HG03064 (cell line): ENCODE measurements around the gene RBM38.
"Not testable (repeated sequence)": the region's sequence is repeated elsewhere in the genome, so short reads cannot be mapped to it uniquely, and the experiment has no call there.

Experiments
- ATAC-seq: cut with Tn5 transposase; IDR thresholded peaks from one replicate; pipeline ENCODE4 v1.9.1; 2021; ENCODE audit warnings: low read depth; ENCODE audit not compliant: unreplicated experiment

Gene RBM38

GRCh38 chr20:57416296-57417022 lies 25.3 kb downstream of the RBM38 start:
- ATAC-seq = no peak

- ATAC-seq = no peak
These were observed 26.0 kb downstream of the RBM38 start for GRCh38 chr20:57417051-57417689.

DNA sequence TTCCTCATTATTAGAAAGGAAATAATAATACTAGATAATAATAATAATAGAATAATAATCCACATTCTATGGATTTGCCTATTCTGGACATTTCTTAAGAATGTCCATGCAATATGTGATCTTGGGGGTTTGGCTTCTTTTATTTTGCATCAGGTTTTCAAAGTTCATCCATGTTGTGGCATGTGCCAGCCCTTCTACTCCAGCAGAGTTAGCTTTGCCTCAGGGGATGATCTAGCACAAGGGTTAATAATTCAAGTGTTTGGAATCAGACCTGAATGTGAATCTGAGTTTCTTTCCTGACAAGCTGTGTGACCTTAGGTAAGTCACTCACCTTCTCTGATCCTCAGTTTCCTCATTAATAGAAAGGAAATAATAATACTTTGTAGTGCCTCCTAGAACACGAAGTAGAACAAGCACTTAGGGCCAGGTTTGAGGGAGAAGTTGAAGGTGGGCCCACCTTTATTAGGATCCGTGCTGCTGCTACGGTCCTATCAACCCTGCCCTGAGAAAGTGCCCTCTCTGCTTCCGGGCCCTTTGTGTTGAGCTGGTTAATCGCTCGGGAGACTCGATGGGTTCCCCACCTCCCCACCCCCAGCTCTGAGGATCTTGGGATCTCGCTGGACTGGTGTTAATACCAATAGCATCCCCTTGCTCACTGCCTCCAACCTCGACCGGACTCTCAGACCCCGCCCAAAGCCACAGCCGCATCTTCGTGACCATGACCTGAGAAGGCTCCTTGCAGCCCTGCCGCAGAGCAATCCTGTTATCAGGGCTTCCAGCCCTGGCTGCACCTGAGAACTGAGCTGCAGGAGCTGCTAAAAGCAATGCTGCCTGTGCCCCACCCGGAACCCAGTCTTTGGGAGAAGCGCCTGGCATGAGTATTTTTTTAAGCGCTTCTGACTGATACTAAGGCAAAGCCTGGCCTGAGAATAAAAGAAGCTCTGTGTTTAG lies 26.9 kb downstream of the RBM38 start:
- ATAC-seq = no peak

- ATAC-seq = not testable (repeated sequence)
These were observed 28.3 kb downstream of the RBM38 start for GRCh38 chr20:57419479-57419878.

DNA sequence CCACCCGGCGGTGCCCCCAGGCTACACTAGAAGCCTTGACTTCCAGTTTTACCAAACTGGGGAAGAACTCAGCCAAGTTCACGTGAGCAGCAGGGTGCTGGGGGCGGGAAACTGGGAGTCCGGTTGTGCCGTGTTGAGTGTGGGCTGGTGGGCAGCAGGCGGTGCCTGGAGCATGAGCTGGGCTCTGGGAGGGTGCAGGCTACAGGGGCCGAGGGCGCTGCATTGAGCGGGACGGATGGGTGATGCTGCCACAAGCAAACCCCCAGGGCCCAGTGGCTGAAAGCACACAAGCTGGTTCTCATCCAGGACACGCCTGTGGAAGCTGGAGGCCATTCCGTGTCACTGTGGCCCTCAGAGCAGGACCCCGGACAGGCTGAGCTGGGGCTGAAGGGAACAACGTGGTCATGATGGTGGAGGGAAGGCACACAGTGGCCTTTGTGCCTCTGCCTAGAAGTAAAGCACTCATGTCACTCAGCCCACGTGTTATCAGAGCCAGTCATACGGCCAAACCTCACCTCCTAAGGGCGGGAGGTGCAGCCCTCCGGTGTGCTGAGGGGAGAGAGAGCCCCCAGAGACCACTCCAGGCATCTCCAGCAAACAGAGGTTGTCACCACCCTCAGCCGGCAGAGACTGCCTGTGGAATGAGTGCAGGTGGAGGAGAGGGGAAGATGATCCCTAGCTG lies 29.5 kb downstream of the RBM38 start:
- ATAC-seq = no peak

DNA sequence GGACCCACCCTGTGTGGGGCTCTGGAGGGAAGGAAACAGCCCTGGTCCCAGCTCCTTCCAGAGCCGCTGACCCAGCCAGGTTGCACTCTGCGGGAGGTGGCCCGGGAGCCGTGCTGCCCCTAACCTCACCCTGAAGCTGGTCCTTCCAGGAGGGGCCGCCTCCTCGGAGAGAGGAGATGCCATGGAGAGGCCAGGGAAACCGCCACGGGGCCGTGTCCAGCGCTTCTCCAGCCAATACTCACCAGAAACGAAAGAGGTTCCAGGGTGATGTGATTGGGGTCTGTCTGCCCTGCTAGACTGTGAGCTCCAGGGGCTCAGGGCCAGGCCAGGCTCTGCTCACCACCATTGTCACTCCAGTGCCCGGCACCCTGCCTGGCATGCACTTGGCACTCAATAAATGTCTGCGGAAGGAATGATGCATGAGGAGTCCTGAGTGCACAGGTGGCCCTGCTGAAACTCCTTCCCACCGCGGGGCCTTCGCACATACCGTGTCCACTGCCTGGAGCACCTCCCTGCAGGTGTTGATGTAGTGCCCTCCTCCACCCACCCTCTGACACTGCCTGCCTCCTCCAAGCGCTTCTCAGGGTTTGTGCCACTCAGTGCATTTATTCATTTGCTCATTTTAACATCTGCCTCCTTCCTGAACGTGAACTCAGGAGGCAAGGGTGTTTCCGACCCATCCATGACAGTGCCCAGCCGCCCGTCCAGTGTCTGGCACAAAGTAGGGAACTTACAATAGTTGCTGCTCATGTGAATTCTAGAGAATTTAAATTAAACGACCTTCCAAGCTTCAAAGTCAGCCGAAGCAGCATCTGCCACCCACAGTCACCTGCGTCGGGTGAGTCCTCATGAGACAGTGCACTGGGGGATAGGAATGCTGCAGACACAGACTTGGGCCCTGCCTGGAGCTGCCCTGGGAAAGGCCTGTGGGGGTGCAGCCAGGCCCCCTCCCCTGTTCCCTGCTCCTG lies 30.3 kb downstream of the RBM38 start:
- no peak for ATAC-seq

DNA sequence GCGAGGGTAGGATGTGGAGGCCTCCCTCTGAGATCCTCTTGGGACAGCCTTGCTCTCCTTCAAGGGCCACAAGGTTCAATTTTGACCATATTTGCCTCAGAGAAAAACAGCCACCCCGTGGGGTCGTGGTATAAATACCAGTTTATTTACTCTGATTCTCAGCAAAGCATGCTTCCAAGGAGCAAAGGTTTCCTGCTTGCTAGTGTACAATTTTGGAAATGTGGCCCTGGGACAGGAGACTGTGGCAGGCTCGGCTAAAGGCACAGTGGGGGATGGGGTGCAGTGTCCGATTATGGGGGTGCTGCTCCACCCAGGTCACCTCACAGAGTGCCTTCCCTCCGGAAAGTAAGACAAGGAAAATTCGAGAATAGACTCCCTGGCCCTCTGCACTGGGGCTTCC lies 31.1 kb downstream of the RBM38 start:
- no peak for ATAC-seq

DNA sequence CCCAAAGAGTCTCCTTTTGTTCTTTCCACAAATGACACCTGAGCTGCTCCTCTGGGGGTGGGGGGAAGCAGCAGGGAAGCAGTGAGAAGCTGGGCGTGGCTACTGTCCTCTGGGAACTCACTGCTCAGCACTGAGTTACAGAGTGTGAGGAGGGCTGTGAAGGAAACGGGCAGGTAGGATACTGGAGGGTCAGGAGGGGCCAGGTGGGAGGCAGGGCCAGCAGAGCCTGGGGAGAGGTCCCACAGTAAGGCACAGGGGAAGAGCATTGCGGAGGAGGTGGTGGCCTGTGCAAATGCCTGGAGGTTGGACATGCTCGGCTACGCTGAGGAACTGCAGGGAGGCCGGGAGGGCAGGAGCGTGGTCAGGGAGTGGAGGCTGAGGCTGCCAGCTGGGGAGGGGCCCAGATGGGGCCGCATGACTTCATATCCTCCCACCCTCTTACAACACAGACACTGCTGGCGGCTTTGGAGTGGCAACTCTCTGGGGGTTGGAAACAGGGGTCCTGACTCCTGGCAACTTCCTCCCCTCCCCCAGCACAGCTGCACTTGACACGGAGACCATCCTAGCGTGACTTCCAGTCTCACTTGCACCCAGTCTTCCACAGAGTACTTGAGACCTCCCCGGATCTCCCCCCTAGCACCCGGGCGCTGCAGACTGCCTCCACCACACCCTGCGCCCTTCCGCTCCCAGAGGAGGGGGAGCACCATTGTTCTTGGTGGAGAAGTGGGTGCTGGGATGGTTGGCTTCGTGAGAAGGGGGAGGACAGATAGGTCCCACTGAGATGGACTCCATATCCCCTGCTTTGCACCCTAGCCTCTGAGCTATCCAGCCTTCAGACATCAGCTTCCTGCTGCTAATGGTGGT lies 34.2 kb downstream of the RBM38 start:
- ATAC-seq = no peak

- no peak for ATAC-seq
These were observed 35.1 kb downstream of the RBM38 start for GRCh38 chr20:57426271-57426689.

- ATAC-seq = no peak
These were observed 35.6 kb downstream of the RBM38 start for GRCh38 chr20:57426831-57427230.

- no peak for ATAC-seq
These were observed 37.3 kb downstream of the RBM38 start for GRCh38 chr20:57428324-57429158.

DNA sequence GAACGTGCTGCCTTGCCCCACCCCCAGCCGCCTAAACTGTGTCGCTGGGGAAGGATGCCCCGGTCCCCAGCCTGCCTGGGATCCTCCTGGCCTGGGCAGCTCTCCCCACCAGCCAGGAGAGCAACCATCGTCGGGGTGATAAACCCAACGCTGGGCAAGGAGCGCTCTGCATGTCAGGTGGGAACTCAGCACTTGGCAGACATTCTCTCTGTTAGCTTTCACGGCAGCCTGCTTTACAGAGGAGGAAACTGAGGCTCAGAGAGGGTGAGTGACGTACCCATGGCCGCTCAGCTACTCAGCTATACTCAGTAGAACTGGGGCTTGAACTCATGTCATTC lies 37.9 kb downstream of the RBM38 start:
- no peak for ATAC-seq

GRCh38 chr20:57429580-57430200 lies 38.5 kb downstream of the RBM38 start:
- no peak for ATAC-seq

DNA sequence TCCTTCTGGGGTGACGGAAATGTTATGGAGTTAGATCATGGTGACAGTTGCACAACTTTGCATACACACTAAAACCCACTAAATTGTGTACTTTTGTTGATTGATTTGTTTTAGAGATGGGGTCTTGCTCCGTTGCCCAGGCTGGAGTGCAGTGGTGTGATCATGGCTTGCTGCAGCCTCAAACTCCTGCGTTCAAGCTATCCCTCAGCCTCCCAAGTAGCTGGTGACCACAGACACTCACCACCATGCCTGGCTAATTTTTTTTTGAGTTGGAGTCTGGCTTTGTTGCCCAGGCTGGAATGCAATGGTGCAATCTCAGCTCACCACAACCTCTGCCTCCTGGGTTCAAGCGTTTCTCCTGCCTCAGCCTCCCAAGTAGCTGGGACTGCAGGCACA lies 39.0 kb downstream of the RBM38 start:
- ATAC-seq = not testable (repeated sequence)

GRCh38 chr20:57431539-57431835 lies 40.3 kb downstream of the RBM38 start:
- ATAC-seq = no peak

- no peak for ATAC-seq
These were observed 41.3 kb downstream of the RBM38 start for GRCh38 chr20:57432480-57432861.

DNA sequence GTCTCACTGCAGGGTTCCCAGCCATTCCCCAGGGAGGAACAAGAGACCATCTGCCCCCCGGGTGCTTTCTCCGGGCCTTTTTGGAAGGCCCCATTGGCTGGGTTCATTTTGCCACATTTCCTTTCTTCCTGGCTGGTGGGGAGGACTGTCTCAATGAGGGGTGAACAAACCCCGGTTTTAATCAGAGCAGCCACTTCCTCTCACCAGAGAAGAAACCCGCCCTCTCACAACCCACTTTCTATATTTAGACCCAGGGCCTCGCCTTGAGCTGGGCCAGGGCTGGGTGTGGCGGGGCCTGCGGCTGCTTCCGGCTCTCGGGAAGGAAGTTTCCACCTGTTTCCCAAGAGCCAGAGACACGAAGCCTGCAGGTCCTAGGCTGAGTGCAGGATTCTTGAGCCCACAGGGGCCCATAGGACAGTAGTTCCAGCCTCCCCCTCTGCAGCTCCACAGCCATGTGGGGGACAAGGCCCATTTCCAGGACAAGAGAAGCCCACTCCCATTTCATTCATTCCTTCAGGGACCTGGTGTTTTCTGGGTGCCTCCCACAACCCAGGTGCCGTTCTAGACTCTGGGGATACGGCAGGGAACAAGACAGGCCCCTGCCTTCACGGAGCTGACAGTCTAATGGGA lies 41.8 kb downstream of the RBM38 start:
- peak; percentile 87 for ATAC-seq
